ENCODE data around the gene C11orf68. TPM values are rescaled to one million over a fixed set of nuclear protein-coding genes. Genes with fewer than 3 reads are reported as not detected.

Gene C11orf68
- total RNA-seq, 6 donors from 2014 or later = 11.5 to 42.4 (median 24.3) TPM

- WGBS, 2 donors = 28 to 39% methylated on average over 9 of the region's 9 CpGs
- H3K27ac ChIP-seq = no peak overlapping the region
- TF ChIP-seq EP300 (IDR thresholded peaks at IDR 0.05) (no peak), POLR2A (IDR thresholded peaks at IDR 0.05) (no peak), POLR2AphosphoS5 (IDR thresholded peaks at IDR 0.05) (no peak), CTCF (IDR thresholded peaks at IDR 0.05) (no peak)
- no peak for DNase-seq
- H3K4me1 ChIP-seq = peaks cover 0 to 9% (median 5%) of the 10 kb centered on the region in 4 donors
- H3K4me3 ChIP-seq = no peak overlapping the region
- no peak for ATAC-seq (ENCODE audit: low FRiP score in 2 of 2)
- no peaks in the 10 kb centered on the region for H3K27me3 ChIP-seq
- H3K9me3 ChIP-seq = no peaks in the 10 kb centered on the region
- no peaks in the 10 kb centered on the region for H3K36me3 ChIP-seq
These were observed 13.7 kb upstream of the C11orf68 start for GRCh38 chr11:65932558-65932919.

- 58 to 64% methylated on average over 12 to 13 of the region's 13 CpGs for WGBS, 2 donors
- H3K27ac ChIP-seq = no peak overlapping the region
- ATAC-seq (ENCODE audit: low FRiP score in 2 of 2) (peak in 1 of 2 donors; percentile 27), DNase-seq (no peak)
- no peak overlapping the region for H3K4me3 ChIP-seq
- no peaks in the 10 kb centered on the region for H3K27me3 ChIP-seq
- no peaks in the 10 kb centered on the region for H3K36me3 ChIP-seq
- no peaks in the 10 kb centered on the region for H3K9me3 ChIP-seq
- H3K4me1 ChIP-seq = peaks cover 0 to 9% (median 5%) of the 10 kb centered on the region in 4 donors
- TF ChIP-seq EP300 (IDR thresholded peaks at IDR 0.05) (no peak), POLR2AphosphoS5 (IDR thresholded peaks at IDR 0.05) (no peak), POLR2A (IDR thresholded peaks at IDR 0.05) (no peak), CTCF (IDR thresholded peaks at IDR 0.05) (no peak)
These were observed 13.1 kb upstream of the C11orf68 start for GRCh38 chr11:65931773-65932557.

- TF ChIP-seq EP300 (IDR thresholded peaks at IDR 0.05) (no peak), POLR2AphosphoS5 (IDR thresholded peaks at IDR 0.05) (no peak), CTCF (IDR thresholded peaks at IDR 0.05) (no peak), POLR2A (IDR thresholded peaks at IDR 0.05) (no peak)
- ATAC-seq (ENCODE audit: low FRiP score in 2 of 2) = no peak
- peak overlapping the region in 2 of 4 donors; percentile 9 to 76 for H3K27ac ChIP-seq
- peaks cover 0 to 2% (median 0%) of the 10 kb centered on the region in 4 donors for H3K36me3 ChIP-seq
- 53 to 70% methylated on average over 6 of the region's 6 CpGs for WGBS, 2 donors
- peaks cover 0 to 9% (median 5%) of the 10 kb centered on the region in 4 donors for H3K4me1 ChIP-seq
- no peak overlapping the region for H3K4me3 ChIP-seq
- no peaks in the 10 kb centered on the region for H3K27me3 ChIP-seq
- H3K9me3 ChIP-seq = no peaks in the 10 kb centered on the region
- no peak for DNase-seq
These were observed 9.8 kb upstream of the C11orf68 start for GRCh38 chr11:65928667-65929066.

- ATAC-seq (ENCODE audit: low FRiP score in 2 of 2) = peak in 1 of 2 donors; percentile 67
- Histone ChIP-seq H3K36me3 (peaks cover 0 to 9% (median 6%) of the 10 kb centered on the region in 4 donors), H3K9me3 (no peaks in the 10 kb centered on the region), H3K4me1 (peaks cover 0 to 9% (median 5%) of the 10 kb centered on the region in 4 donors), H3K4me3 (peak overlapping the region in 3 of 4 donors; percentile 6 to 31 (median 13)), H3K27me3 (no peaks in the 10 kb centered on the region), H3K27ac (peak overlapping the region; percentile 52 to 76 (median 66))
- DNase-seq = peak in 1 of 2 donors; percentile 57
- WGBS, 2 donors = 36 to 45% methylated on average over 9 of the region's 9 CpGs
- TF ChIP-seq EP300 (IDR thresholded peaks at IDR 0.05) = no peak
These were observed 9.1 kb upstream of the C11orf68 start for GRCh38 chr11:65927904-65928397.

- Histone ChIP-seq H3K27ac (no peak overlapping the region), H3K27me3 (no peaks in the 10 kb centered on the region), H3K9me3 (no peaks in the 10 kb centered on the region), H3K4me1 (peaks cover 8 to 20% (median 14%) of the 10 kb centered on the region in 4 donors), H3K36me3 (peaks cover 0 to 21% (median 11%) of the 10 kb centered on the region in 4 donors), H3K4me3 (no peak overlapping the region)
- ATAC-seq (ENCODE audit: low FRiP score in 2 of 2) (no peak), DNase-seq (no peak)
- WGBS, 2 donors = 73 to 84% methylated on average over 2 of the region's 2 CpGs
- TF ChIP-seq CTCF (IDR thresholded peaks at IDR 0.05) (no peak), POLR2A (IDR thresholded peaks at IDR 0.05) (no peak), EP300 (IDR thresholded peaks at IDR 0.05) (no peak), POLR2AphosphoS5 (IDR thresholded peaks at IDR 0.05) (no peak)
These were observed 6.5 kb upstream of the C11orf68 start for GRCh38 chr11:65925397-65925796.

Measured in upper lobe of left lung (tissue), 6 donors.